Right lobe of liver (tissue), 6 donors: ENCODE measurements around the gene TRMT10B. TPM values are rescaled to one million over a fixed set of nuclear protein-coding genes. Genes with fewer than 3 reads are reported as not detected.

Experiments used
- ATAC-seq, 4 donors: fragments of 200-7000 bp; cut with Tn5 transposase; one replicate each; pipeline ENCODE4 v1.9.1; 2020; ENCODE audit warnings: mild to moderate bottlenecking in 4 of 4, moderate library complexity in 4 of 4
- DNase-seq, 3 donors: peaks; one replicate each; pipeline ENCODE4 v3.0.0-alpha.2; 2020
- H3K27ac ChIP-seq, 3 donors: fragments of 200-600 bp; one replicate each; pipeline ENCODE4 v1.8.0; 2022
- H3K27me3 ChIP-seq, 2 donors: fragments of 200-600 bp; one replicate each; pipeline ENCODE4 v1.8.0; 2022
- H3K36me3 ChIP-seq, 4 donors: fragments of 200-600 bp; sonication (generic) in 1 of 4; one replicate each; pipeline versions ENCODE4 v1.5.1 to v1.8.0; 2017 to 2022; ENCODE audit warnings: control low read depth in 1 of 4
- H3K4me1 ChIP-seq, 4 donors: fragments of 200-600 bp; sonication (generic) in 1 of 4; one replicate each; pipeline versions ENCODE4 v1.5.1 to v1.8.0; 2017 to 2022; ENCODE audit warnings: control low read depth in 1 of 4
- H3K4me3 ChIP-seq, 3 donors: fragments of 200-600 bp; one replicate each; pipeline ENCODE4 v1.8.0; 2022
- H3K9me3 ChIP-seq, 4 donors: fragments of 200-600 bp; sonication (generic) in 1 of 4; one replicate each; pipeline versions ENCODE4 v1.5.1 to v1.8.0; 2017 to 2022; ENCODE audit warnings: control low read depth in 1 of 4
- CTCF ChIP-seq, 4 donors: fragments of 200-600 bp in 3 of 4; fragments of 450-650 bp in 1 of 4; IDR thresholded peaks; one replicate each; pipeline versions ENCODE4 v1.5.1 to v1.8.0; 2016 to 2022; ENCODE audit warnings: antibody characterized with exemption in 4 of 4, mild to moderate bottlenecking in 2 of 4
- POLR2A ChIP-seq: fragments of 450-650 bp; IDR thresholded peaks from one replicate; pipeline ENCODE4 v1.6.1; 2017; ENCODE audit warnings: antibody characterized with exemption, mild to moderate bottlenecking
- WGBS: methylation state at CpG from one replicate; pipeline ENCODE4 v1.1.6; 2018; ENCODE audit warnings: low coverage, low lambda C conversion rate; ENCODE audit not compliant: insufficient coverage; ENCODE audit errors: missing lambda C conversion rate; 5-methylcytosine and 5-hydroxymethylcytosine counted together
- intact Hi-C, 2 donors: fragments of 100-400 bp; cut with DNase I; formaldehyde crosslinking; loops; one replicate each; pipeline versions ENCODE4 v1.11.2 to v1.14.1; 2022
- total RNA-seq, 6 experiments: library from RNA; depleted of rRNA in 2 of 6; stranded (reverse); fragments of >200 nt in 2 of 6; fragmentation: NEBNext Ultra II Directional in 3 of 6; extraction: Animal tissue kit (Norgen Biotek cat#: 25700) in 3 of 6; gene quantifications; one replicate each; pipeline versions ENCODE4 v1.1.0 to v1.2.4, GENCODE V29; 2016 to 2023
- donor health status: DM: no; HTN: yes; CAD: no.
- donor health status: DM: no; HTN: no; CAD: no.
- donor health status: DM: no; HTN: no; CAD: no.
- donor health status: DM: no; HTN: yes; CAD: no.
- donor health status: DM: no; HTN: yes; CAD: no.

The TRMT10B gene
- total RNA-seq, 6 experiments from 2014 or later: 2.2 to 4.9 (median 3.3) TPM

- peaks cover 0 to 2% (median 0%) of the 10 kb centered on the region in 4 donors for H3K36me3 ChIP-seq
- H3K9me3 ChIP-seq: no peaks in the 10 kb centered on the region
- no peaks in the 10 kb centered on the region for H3K27me3 ChIP-seq
- TF ChIP-seq POLR2A: no peak
- no peak for TF ChIP-seq CTCF (IDR thresholded peaks at IDR 0.05)
- intact Hi-C loops: no loop called here
- H3K27ac ChIP-seq: no peak overlapping the region
- DNase-seq (no peak), ATAC-seq (peak in 1 of 4 donors; percentile 25)
- H3K4me1 ChIP-seq: no peaks in the 10 kb centered on the region
- WGBS: 86% methylated on average over 2 of the region's 4 CpGs
- no peak overlapping the region for H3K4me3 ChIP-seq
Measured at GRCh38 chr9:37827483-37828165, 74.0 kb downstream of the TRMT10B start.

Other genes with a start within 250 kb of the TRMT10B start
- gene FBXO10, start 177.4 kb upstream of the TRMT10B start, total RNA-seq: 1 to 10 TPM; 2.5 to 5.9 (median 4.0) TPM
- gene TOMM5, start 161.2 kb upstream of the TRMT10B start, total RNA-seq: 10 to 100 TPM; 30.9 to 58.9 (median 32.9) TPM
- gene FRMPD1, start 102.9 kb upstream of the TRMT10B start, total RNA-seq: under 1 TPM; 0.10 to 0.74 (median 0.51) TPM
- 10 to 100 TPM; 13.1 to 17.1 (median 14.7) TPM for gene EXOSC3, start 31.3 kb downstream of the TRMT10B start, total RNA-seq
- gene DCAF10, start 47.0 kb downstream of the TRMT10B start, total RNA-seq: 10 to 100 TPM; 20.1 to 28.3 (median 23.1) TPM
- 10 to 100 TPM in 2 of 6 experiments, 1 to 10 TPM in 4; 5.4 to 10.1 (median 7.9) TPM for gene SLC25A51, start 150.3 kb downstream of the TRMT10B start, total RNA-seq